NCI-H345 treated with DMSO at 0.1 percent for 48 hours (cell line): ENCODE results near the gene C2orf76.

ENCODE experiments used
- DNase-seq: peaks from one replicate; lab custom pipeline; 2025; ENCODE audit not compliant: unreplicated experiment; lab: John Stamatoyannopoulos, UW

The C2orf76 gene

DNA sequence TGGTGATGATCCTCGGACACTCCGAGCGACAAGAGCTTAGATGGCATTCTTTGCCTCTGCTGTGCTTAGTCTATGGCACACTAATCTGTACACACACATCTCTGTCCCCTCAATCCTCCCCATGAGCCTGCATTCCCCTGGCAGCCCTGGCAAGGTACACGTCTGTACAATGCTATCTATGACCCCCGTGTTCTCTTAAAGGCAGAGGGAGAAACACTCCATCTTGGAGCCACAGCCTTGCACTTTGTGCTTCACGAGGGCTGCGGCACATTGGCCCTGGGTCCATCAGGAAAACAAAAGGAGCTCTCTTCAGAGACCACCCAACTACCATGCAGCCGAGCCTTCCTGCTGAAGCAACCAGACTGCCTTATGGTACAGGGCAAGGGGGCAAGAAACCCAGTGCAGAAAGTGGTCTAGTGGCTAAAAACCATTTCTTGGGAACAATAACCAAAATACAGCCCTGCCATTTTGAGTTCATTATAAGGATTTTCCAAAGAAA is 100.5 kb downstream of the C2orf76 start:
- DNase-seq, result no peak

DNA sequence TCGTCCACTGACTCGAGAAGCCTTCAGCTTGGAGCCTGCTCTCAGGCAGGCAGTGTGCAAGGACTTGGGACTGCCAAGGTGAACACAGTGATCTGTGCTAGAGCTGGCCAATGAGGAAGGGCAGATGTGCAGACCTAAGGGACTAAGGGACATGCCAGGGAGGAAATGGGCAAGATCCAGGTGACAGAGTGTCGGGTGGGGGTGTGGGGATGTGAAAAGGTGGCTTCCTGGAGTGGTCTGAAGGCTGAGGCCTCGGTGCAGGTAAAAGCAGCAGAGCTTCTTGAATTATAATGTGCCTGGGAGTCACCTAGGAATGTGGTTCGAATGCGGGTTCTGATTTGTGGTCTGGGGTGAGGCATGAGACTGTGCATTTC is 101.0 kb downstream of the C2orf76 start:
- DNase-seq, result no peak

DNA sequence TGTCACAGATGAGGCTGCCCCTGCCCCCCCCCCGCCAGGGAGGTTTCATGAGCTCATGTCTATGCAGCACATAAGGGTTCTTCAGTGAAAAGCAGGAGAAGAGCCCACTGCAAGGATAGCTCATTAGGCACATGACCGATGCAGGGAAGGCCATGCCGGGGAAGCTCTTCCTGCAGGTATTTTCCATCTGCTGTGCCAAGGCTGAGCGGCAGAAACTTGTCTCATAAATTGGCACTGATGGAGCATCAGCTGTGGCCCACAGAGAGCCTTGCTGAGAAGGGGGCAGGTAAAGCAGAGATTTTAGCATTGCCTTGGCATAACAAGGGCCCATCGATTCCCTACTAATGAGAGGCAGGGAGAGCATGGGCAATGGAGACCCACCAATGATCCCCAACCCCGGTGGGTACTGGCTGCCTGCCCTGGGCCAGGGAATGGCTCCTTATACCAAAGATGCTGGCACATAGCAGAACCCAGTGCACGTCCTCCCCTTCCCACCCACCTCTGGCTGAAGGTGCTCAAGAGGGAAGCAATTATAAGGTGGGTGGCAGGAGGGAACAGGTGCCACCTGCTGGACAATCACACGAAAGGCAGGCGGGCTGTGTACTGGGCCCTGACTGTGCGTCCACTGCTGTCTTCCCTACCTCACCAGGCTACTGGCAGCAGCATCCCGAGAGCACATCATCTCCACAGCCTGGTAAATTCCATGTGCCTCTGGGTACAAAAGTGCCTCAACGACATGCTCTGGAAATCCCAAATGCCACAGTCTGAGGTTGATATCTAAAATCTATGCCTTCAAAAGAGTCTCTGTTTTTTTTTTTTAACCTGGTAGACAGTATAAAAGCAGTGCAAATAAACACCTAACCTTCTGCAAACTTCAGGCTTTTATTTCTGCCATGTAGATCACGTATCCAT is 101.6 kb downstream of the C2orf76 start:
- DNase-seq, result peak; percentile 69

GRCh38 chr2:119263656-119264055 is 103.0 kb downstream of the C2orf76 start:
- no peak for DNase-seq

DNA sequence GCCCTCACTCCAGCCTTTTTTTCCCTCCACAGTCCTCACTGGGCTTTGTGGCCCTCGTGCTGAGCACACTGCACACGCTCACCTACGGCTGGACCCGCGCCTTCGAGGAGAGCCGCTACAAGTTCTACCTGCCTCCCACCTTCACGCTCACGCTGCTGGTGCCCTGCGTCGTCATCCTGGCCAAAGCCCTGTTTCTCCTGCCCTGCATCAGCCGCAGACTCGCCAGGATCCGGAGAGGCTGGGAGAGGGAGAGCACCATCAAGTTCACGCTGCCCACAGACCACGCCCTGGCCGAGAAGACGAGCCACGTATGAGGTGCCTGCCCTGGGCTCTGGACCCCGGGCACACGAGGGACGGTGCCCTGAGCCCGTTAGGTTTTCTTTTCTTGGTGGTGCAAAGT is 103.6 kb downstream of the C2orf76 start:
- no peak for DNase-seq

DNA sequence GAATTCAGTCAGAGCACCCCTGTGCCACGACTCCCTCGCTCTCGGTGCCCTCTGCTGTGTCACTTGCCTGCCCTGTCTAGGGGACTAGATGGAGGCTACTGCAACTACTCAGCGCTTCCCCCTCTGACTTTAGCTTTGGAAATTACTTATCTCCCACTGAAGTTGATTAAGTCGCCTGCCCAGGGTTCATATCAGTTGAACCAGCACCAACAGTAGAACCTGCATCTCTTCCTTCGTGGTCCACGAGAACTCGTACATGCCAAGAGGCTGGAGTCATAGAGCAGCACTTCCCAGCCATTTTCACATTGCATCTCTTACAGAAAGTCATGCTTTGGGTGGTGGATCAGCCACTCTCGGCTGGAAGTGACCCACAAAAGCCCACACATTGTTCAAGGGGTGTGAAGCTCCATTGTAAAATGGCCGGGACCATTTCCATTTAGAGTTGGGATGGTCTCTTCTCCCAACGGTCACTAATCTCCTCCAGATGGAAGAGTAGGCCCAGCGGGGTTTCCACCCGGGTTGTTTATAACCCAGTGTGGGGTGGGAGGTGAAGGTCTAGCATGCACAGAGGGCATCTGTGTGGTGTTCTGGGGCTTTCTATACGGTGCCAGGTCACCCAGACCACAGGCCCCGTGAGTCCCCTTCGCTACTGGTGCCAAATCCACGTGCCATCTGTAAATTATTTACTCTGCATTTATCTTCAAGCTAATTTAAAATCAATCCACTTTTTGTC is 105.0 kb downstream of the C2orf76 start:
- no peak for DNase-seq

- DNase-seq, result no peak
These were observed 105.8 kb downstream of the C2orf76 start for GRCh38 chr2:119260646-119261492.

DNA sequence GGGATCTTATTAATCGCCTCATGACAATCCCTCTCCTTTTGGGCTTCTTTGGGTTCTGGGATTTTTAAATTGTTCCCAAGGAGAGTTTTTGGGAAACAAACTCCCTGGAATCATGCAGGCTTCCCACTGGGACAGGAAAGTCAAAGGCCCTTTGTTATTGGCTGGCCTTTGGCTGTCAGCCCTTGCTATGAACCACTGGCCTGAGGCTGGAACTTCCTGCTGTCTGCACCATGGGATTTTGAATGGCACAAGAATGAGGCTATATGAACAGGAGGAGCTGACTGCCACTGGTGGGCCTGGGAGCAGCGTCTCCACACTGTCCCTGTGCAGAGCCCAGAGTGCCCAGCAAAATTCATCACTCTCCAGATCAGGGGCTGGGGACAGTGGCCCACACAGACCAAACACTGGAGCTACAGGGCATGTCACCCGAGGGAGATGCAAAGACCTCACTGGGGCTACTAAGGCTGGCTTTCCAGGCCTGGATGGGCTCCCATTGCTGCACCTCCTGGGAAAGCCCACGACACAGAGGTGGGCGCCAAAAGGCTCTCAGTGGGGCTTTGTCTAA is 107.3 kb downstream of the C2orf76 start:
- no peak for DNase-seq

DNA sequence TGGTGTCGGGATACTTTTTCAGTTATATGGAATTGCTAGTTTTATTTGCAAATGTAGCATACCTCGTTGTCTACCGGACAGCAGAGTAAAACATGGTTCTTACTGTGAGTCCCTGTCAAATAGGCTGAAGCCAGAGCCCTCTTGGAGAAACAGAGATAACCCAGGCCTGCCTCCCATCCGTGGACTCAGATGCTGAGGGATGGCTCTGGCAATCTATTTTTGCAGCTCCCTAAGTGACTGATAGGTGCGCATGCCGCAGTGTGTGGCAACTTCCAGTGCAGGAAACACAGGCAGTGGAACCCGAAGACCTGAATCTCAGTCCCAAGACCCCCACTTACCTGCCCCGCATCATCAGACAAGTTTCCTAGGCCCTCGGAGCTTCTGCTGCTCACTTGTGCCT is 109.4 kb downstream of the C2orf76 start:
- DNase-seq, result no peak

DNA sequence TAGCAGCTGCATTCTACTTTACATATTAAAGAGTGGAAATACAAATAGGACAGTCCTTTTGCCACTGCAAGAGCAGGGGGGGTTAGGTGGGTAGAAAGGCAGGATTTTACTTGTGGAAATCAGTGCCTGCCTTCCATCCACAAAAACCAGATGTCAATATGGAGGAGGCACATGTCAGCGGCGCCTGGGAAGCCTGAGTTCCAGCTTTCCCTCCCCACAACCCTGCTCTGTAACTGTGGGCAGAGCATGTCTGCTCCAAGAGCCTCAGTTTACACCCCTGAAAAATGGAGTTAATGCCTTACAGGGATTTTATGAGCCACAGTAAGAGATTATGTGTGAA is 110.1 kb downstream of the C2orf76 start:
- DNase-seq, result no peak

DNA sequence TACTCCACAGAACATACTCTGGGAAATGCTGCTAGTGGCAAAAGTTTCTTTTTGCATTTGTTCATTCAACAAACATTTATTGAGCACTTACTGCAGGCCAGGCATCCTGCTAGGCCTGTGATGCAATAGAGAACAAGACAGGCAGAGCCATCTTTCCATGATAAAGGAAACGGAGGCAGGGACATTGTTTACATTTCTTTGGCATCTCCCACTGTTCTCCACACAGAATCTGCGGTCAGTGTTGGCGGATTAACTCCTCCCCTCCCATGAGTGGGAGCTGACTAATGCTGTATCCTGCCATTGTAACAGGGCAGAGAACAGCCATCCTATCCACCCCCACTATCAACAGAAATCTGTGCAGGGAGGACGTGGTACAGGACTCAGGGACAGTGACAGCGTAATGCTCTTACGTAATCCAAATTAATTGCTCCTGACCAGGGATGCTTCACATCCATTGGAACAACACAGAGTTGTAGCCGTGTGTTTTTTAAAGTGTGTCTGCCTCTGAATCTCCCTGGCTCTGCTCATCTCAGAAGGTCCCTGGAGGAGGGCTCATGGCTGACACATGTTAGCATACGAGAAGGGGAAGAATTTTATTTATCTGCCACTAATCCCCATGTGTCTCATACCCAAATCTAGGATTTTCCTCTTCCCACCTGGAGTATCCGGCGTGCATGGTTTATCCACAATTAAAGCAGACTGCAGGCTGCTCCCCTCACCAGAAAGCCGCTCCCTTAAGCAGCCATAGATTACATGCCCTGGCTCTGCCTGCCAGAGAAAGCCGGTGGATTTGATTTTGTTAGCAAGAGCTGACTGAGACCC is 110.7 kb downstream of the C2orf76 start:
- no peak for DNase-seq

- DNase-seq, result no peak
These were observed 112.0 kb downstream of the C2orf76 start for GRCh38 chr2:119254601-119255080.

DNA sequence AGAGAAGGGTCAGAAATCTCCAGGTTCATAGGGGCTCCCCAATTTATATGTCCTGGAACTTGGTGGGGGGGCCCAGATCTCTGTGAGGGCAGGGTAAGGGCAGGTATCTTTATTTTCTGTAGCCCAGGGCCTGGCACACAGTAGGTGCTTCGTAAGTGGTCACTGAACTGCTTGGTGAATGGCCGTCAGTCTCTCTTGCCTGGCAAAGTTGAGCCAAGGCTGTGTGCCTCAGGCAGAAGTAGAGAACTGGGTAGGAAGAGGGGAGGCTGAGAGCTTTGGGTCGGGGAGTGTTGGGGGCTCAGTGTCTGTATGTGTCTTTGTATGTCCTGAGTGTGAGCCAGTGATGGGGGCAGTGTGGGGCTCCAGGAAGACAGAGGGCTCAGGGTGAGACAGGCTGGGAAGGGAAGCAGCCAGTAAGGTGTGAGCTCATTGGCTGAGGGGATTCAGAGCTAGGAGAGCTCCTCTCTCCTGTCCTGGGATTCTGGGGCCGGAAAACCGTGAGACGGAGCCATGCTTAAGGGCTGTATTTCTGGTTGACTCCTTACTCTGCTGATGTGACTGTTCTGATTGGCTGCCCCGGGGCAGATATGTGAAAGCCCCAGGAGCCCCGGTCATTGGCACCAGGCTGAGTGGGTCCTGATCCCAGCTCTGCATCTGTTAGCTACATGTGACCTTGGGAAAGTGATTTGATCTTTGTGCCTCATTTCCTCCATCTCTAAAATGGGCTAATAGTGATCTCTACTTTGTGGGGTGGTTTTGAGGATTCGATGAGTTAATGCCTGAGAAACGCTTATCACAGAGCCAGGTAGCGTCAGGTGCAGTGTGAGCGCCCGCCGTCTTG is 112.7 kb downstream of the C2orf76 start:
- no peak for DNase-seq

- no peak for DNase-seq
These were observed 113.4 kb downstream of the C2orf76 start for GRCh38 chr2:119253114-119253702.
